Measurements from ENCODE around the gene OSBPL8. TPM values are rescaled to one million over a fixed set of nuclear protein-coding genes. Genes with fewer than 3 reads are reported as not detected.

The OSBPL8 gene
- total RNA-seq, 4 donors from 2014 or later: 83.6 to 131 (median 97.4) TPM

- TF ChIP-seq CTCF (IDR thresholded peaks at IDR 0.05; ENCODE audit: low read depth): no peak
Observed at GRCh38 chr12:76356071-76356470, 203.5 kb downstream of the OSBPL8 start.

GRCh38 chr12:76348079-76348901 lies 211.3 kb downstream of the OSBPL8 start, which contains the start of gene BBS10:
BBS10 (minus strand) TSS chr12:76348415; CDS start chr12:76348358, 57 bp downstream.
- no peak for TF ChIP-seq CTCF (IDR thresholded peaks at IDR 0.05; ENCODE audit: low read depth)

GRCh38 chr12:76346798-76347420 lies 212.7 kb downstream of the OSBPL8 start:
- no peak for TF ChIP-seq CTCF (IDR thresholded peaks at IDR 0.05; ENCODE audit: low read depth)

GRCh38 chr12:76346236-76346635 lies 213.3 kb downstream of the OSBPL8 start:
- TF ChIP-seq CTCF (IDR thresholded peaks at IDR 0.05; ENCODE audit: low read depth): no peak

GRCh38 chr12:76345569-76345968 lies 214.0 kb downstream of the OSBPL8 start:
- TF ChIP-seq CTCF (IDR thresholded peaks at IDR 0.05; ENCODE audit: low read depth): no peak

- no peak for TF ChIP-seq CTCF (IDR thresholded peaks at IDR 0.05; ENCODE audit: low read depth)
Observed at GRCh38 chr12:76341436-76342030, 218.0 kb downstream of the OSBPL8 start.

Measured in subcutaneous adipose tissue (tissue), 4 donors.